Adrenal gland (tissue), 5 donors: ENCODE measurements around the gene CTTNBP2NL.

Source experiments
- POLR2A ChIP-seq, 2 donors: fragments of 450-650 bp; IDR thresholded peaks; one replicate each; pipeline ENCODE4 v1.6.1; 2017; ENCODE audit warnings: antibody characterized with exemption in 2 of 2, mild to moderate bottlenecking in 2 of 2, moderate library complexity in 1 of 2
- TF ChIP-seq, protein P1 (sequence below), 6 experiments: fragments of 450-650 bp in 4 of 6; fragments of 200-600 bp in 2 of 6; sonication (generic) in 1 of 6; IDR thresholded peaks; 1 replicate in 5 of 6; 2 replicates in 1 of 6; pipeline versions ENCODE4 v1.5.1 to v1.8.0; 2016 to 2021; ENCODE audit warnings: antibody characterized with exemption in 6 of 6, mild to moderate bottlenecking in 2 of 6, moderate library complexity in 1 of 6
- donor health status: DM: no; HTN: no; CAD: no.

GRCh38 chr1:112356765-112357164 lies 39.2 kb upstream of the CTTNBP2NL start:
- no peak for TF ChIP-seq POLR2A (IDR thresholded peaks at IDR 0.05)
- TF ChIP-seq, protein P1, sequence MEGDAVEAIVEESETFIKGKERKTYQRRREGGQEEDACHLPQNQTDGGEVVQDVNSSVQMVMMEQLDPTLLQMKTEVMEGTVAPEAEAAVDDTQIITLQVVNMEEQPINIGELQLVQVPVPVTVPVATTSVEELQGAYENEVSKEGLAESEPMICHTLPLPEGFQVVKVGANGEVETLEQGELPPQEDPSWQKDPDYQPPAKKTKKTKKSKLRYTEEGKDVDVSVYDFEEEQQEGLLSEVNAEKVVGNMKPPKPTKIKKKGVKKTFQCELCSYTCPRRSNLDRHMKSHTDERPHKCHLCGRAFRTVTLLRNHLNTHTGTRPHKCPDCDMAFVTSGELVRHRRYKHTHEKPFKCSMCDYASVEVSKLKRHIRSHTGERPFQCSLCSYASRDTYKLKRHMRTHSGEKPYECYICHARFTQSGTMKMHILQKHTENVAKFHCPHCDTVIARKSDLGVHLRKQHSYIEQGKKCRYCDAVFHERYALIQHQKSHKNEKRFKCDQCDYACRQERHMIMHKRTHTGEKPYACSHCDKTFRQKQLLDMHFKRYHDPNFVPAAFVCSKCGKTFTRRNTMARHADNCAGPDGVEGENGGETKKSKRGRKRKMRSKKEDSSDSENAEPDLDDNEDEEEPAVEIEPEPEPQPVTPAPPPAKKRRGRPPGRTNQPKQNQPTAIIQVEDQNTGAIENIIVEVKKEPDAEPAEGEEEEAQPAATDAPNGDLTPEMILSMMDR (IDR thresholded peaks at IDR 0.05), result no peak
